Measurements from ENCODE around the gene ISG15.
"Not testable (repeated sequence)": the region's sequence is repeated elsewhere in the genome, so short reads cannot be mapped to it uniquely, and the experiment has no call there.

- not testable (repeated sequence) for TF ChIP-seq CTCF (conservative IDR thresholded peaks at IDR 0.05; ENCODE audit: low read depth, low read length); EZH2phosphoT487 (IDR thresholded peaks at IDR 0.05; ENCODE audit: borderline replicate concordance, low read length)
Measured at GRCh38 chr1:988061-988460, 25.2 kb upstream of the ISG15 start.

Measured in PC-3 (cell line).